ENCODE results near the gene THSD4.
A peak's percentile ranks its signal among the peaks of the same experiment; 100 is the strongest.

THSD4 gene

DNA sequence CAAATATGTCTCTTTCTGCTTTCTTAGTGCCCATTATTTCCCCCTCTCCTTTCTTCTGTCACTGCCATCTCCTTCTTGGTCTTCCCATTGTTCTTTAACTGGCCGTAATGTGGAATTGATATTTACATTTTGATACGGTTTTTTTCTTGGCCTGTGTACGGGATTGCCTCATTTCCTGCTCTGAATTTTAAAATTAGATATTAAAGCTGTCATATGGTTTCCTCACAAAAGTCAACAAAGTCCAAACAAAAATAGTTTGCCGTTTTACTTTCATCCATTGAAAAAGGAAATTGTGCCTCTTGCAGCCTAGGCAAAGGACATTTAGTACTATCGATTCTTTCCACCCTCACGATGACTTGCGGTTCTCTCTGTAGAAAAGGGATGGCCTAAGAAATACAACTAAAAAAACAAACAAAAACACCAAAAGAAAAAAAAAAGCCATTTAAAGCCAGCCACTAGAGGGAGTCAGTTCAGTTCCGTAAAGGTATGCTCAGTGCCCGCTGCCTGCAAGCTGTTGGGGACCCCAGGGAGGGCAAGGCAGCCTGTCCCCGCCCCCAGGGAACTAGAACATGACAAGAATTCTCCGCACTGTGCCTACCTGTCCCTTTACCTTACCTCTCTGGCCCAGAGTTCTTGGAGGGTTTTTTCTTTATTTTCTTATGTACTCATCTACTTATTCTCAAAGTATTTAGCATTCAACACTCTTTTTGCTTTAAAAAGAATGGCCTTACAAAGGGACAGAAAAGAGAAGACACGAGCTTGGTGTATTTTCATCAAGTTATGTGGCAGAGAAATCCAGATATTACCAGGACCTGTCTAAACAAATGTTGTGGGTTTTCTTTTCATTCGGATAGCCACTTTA, 665.1 kb downstream of the THSD4 start:
- peak in 1 of 2 experiments; percentile 7 for DNase-seq

DNA sequence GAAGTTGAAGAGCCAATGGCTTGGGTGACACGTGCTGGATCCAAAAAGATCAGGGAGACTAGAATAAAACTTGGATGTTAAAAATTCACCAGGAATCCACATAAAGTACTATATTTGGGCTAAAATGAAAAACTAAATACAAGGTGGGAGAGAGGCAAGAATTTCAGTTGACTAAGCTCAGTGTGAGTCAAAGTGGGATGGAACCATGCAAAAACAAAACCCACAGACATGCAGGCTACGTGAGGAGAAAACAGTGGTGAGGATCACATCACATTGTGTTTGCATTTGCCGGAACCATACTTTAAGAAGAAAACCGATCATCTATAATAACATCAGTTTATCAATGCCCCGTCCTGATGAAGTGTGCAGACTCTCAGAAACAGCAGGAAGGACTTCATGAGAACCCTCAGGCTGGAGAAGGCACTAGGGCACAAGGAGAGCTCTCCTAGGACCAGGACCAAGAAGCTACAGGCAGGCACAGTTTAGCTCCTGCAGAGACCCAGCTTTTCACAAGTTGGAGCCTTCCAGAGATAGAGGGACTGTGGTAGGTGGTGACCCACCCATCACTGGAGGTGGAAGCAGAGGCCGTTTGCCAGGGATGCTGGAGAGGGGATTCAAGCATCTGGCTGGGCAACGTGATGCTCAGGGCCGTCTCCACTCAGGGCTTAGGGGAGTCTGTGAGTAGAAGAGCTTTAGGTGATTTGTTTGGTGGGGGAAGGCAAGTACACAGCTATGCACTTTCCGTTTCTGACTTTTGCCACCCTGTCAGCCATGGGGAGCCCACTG, 666.1 kb downstream of the THSD4 start:
- no peak for DNase-seq

DNA sequence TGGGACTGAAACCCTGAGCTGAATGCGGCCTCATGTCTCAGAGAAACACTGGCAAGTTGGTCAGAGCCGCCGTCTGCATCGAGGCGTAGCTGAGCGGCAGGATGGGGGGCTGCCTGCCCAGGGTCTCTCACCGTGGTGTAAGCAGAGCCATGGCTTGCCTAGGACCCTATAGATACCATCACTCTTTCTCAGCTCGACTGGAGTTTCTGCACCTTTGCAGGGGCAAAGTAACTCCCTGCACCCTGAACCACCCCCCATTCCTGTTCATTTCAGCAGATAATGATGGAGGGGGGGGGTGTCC, 666.6 kb downstream of the THSD4 start:
- DNase-seq = no peak

DNA sequence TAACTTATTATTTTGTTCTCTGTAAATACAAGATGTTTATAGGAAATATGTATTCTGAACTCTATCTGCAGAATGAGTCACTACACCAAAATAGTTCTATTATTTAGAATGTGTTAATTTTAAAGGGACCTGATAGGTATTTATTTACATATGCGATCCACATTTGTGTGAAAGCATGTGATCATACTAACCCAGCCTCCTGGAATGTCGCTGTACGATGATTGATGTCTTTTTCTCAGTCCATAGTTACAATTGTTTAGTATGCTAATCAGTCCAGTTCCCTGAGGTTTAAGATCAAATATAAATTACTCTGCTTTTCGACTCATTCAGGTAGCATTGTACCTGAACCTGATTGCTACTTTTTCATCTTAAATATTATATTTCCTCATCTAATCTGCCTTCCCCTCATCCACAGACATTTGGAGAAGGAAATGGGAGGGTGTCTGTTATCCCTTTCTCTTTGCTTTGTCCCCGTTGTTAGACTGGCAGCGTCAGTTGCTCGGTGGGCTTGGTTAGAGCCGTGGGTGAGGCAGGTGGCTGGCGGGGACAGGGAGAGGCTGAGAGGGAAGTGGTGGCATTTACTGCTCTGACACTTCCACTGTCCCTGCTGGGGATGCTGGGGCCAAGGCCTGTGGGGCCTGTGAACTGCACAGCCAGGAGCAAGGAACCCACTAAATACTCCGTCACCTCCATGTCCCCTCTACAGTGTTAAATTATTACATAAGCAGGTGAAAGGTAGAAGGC, 667.3 kb downstream of the THSD4 start:
- no peak for DNase-seq

DNA sequence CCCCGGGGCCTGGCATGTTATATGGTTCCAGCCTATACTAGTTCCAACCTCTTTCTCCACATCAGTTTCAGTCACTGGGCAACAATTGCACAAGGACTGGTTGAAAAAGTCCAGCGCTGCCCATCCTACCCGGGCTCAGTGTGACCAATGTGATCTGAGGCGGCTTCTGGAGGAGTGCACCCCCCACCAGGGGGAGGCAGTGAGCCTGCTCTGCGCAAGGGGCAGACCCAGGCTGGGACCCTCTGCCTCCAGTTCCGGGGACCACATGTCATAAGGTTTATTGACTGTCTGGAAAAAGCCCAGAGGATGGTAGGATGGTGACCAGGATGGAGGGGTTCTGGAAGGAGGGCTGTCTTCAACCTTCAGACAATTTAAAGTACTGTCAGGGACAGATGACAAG, 669.4 kb downstream of the THSD4 start:
- peak in 1 of 2 experiments; percentile 5 for DNase-seq

DNA sequence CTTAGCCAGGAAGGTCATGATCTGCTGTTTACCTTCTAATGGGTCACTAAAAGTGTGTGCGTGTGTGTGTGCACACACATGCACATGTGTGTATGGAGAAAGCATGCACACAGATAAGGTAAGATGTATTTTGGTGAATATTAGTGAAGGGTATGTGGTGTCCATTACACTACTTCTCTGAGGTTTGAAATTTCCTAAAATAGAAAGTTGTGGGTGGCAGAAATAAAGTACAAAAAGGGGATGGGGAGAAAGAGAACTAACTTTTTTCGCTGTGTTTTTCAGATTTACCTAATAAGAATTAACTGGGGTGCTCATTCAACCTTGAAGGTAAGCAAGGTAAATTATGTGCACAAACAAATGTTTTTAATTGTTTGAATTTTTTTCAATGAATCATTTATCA, 670.7 kb downstream of the THSD4 start:
- DNase-seq = no peak

DNA sequence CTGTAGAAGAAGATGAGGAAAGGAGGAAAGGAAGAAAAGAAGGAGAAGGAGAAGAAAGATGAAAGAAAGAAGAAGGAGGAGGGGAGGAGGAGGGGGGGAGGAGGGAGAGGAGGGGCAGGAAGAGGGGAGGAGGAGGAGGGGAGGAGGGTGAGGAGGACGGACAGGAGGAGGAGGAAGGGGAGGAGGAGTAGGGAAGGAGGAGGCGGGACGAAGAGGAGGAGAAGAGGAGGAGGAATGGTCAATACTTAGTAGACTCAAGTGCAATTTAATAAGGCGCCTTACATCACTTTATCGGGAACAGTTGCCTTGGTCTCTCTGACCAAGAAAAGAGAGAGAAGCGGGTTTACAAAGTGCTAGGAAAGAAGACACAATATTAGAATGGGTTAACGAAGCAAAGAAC, 671.4 kb downstream of the THSD4 start:
- no peak for DNase-seq

DNA sequence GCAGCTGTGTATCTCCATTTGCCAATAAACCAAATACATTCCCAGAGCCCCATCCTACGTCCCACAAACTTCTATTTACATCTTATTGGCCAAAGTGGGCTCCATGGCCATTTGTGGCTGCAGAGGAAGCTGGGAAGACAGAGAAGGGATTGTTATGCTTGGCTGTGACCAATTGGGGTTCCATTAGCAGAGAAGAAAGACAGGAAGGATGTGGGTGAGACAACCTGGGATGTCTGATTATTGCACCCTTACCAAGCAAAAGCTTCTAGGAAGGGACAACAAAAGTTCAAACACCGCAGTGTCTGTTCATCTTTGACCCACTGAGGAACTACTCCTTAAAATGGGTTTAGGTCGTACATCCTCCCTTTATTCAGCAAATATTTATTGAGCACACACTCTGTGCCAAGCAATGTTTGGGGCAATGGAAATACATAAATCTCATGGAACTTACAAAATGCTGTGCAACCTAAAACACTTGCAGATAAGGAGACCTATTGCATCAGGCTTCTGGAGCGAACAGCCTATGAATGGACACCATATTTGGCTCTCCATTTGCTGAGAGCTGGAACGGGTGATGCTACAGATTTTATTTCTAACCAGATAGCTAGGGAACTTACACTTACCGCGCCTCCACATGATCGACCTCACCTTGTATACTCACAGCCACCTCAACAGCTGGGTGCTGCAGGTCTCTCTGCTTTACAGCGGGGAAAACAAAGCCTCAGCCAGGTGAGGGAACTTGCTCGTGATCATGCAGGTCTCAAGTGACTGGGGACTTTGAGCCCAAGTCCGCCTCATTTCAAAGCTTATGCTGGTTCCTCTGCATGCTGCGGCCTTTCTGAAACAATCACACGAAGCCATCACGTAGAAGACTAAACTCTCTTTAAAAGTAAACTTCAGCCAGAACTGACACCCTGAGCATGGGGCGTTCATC, 673.6 kb downstream of the THSD4 start:
- DNase-seq = no peak

DNA sequence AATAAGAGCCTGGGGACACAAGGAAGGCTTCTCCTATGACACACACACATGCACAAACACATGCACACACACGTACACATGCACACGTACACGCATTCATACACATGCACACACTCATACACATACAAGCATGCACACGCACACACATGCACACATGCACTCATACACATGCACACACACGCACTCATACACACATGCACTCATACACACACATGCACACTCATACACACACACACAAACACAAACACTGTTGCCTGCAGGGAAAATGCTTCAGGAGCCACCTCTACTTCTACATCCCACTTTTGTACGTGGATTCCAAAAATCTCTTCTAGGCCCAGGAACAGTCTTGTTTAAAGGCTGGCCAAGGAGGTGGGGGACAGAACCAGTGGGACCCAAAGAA, 674.3 kb downstream of the THSD4 start:
- DNase-seq = no peak

DNA sequence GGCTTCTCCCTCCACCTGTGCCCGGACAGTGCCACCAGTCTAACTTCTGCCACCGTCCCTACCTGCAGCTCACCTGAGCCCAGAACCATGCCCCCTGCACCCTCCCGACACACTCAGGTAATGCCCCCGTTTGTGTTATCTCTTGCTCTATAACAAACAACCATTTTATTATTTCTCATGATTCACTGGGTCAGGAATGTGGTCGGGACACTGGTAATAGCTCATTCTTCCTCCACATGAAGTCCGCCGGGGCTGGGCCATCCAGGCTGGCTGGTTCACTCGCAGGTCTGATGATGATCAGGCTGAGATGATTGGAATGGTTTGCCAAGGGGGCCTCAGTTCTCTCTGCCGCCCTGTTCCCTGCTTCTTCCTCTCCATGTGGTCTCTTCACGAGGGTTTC, 674.8 kb downstream of the THSD4 start:
- DNase-seq = no peak

DNA sequence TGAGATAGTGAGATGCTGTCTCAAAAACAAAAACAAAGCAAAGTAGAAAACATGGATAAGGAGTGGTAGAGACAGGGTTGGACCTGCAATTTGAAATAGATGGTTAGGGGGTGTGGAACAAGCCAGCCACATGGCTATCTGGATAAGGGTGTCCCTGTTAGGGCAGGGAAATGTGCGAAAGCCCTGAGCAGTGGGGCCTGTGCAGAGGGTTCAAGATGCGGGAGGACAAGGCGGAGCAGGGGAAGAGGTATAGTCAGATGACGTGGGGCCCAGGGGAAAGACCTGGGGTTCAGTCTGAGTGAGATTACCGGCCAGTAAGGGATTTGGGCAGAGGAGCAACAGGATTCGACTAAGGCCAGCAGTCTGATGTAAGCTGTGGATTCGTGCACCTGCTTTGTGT, 676.7 kb downstream of the THSD4 start:
- DNase-seq = no peak

DNA sequence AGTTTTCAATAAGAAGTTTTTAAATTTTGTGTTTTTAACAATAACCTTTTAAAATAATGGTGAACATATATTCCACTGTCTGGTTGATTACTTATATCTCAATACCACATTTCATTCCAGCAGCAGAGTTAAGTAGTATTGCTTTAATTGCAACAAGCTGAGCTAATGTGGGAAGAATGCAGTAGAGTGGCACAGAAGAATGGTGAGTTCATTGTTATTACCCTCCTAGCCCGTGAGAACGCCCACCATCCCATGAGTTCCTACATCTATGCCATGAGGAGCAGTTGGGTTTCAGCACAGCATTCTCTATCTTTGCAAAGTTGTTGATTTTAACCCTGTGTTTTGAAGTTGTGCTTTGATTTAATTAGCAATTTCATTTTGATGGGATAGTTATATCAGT, 677.2 kb downstream of the THSD4 start:
- no peak for DNase-seq

DNA sequence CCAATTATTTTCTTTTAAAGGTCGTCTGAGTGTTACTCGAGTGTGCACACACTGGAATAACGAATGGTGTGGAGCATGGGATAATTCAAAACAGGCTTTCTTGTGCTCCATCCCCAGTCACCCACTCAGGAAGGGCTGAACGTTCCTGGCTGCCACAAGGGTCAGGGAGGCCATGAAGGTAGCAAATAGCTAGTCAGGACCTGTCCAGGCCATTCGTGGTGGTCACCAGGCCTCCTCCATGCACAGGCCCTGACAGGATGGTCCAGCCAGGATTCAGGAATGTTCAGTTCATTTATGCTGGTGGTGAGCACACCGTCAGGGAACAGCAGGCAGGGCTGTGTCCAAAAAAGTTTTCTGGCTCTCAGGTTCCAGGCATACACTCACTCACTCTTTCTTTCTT, 683.4 kb downstream of the THSD4 start:
- DNase-seq = no peak

DNA sequence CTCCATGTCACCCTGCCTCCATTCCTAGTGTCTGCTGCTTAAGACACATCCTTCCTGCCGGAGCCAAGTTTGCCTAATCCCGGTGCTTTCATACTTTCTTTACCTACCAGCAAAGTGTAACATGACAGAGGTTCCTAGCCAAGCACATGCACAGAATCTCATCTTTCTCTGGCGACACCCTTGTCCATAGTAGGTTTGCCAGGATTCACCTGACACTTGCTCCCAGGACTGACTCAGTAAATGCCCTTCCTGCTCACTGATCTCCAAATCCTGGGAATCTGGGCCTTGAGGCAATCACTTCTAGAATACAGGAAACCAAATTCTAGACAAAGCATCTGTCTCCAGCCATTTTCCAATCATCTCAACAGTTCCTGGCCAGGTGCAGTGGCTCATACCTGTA, 684.9 kb downstream of the THSD4 start:
- no peak for DNase-seq

DNA sequence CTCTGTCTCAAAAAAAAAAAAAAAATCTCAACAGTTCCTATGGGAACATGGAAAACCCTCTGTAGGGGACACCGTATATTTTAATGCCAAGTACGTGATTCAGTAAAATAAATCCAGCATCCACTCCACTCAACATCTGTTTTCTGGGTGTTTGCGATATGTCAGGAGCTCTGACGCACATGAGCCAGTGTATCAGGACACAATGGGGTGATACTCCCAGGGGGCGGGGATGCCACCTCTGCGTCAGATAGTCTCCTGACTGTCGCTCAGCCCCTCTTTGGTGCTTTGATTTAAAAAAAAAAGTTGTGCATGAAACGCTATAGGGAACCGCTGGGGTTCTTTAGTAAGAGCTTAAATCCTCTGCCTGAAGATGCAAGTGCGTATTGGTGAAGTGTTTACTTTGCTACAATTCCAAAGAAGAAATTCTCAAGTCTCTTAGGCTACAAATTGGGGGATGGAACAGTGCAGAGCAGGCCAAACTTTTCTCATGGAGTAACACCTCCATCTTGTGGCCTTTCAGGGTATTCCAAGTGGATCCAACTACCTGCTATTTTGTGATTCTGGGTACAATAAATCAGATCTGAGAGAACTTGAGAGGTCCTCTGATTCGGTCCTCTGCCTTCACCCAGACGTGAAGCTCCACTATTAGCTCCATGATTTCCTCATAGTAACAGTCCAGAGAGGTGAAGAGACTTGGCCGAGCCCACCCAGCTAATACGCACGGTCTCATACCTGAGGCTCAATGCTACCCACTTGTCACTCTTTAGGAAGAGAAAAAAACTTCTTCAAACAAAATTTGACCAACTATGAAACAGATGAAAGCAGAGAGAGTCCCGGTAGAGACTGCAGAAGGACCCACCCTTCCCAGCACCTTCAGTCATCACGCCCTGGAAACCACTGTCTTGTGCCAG, 685.8 kb downstream of the THSD4 start:
- DNase-seq = no peak

DNA sequence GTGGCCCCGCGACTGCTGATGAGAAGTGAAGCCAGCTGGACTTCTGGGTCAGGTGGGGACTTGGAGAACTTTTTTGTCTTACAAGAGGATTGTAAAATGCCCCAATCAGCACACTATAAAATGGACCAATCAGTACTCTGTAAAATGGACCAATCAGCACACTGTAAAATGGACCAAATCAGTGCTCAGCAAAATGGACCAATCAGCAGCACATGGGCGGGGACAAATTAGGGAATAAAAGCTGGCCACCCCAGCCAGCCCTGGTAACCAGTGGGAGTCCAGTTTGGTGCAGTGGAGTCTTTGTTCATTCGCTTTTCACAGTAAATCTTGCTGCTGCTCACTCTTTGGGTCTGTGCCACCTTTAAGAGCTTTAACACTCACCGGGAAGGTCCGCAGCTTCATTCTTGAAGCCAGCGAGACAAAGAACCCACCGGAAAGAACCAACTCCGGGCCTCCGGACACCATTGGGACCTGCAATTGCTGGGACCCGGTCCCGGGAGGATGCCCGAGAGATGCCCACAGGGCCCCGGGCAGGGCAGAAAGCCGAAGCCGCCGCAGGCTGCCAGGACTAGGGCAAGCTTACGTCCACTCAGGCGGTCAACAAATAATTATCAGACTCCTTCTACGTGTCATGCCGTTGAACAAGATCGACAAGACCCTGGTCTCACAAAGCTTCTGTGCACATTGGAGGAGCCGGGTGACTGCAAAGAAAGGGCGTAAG, 686.8 kb downstream of the THSD4 start:
- no peak for DNase-seq

DNA sequence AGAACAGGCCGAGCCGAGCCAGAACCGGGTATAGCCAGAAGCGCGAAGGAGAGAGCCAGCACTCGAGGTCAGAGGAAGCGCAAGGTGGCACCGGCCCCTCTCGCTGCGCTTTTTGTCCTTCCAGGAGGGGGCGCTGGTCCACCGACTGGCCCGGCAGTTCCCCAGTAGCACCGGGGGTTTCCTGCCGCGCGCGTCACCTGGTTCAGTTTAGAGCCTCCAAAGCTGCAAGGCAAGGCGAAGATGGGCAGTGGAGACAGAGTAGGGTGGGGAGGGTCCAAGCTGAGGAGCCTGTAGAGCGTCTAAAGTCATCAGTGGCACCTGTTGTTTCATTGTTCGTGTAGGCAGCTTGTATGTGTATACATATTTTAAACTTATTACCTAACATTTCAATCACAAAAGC, 687.5 kb downstream of the THSD4 start:
- DNase-seq = peak in 1 of 2 experiments; percentile 1

DNA sequence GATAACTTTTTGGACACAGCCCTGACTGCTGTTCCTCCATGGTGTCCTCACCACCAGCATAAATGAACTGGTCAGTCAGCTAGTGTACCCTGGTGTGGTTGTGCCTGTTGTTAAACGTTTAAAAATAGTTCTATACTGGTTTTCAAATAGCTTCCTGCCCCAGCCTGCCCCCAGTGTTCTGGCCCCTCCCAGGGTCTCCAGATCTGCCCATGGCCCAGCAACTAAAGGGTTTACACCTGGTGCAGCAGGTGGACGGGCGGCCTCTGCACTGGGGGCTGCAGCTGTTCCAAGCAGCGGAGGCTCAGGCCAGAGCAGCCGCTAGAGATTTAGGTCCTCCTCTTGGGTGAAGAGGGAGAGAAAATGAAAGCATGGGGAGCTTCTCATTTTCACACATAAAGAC, 689.0 kb downstream of the THSD4 start:
- DNase-seq = no peak

DNA sequence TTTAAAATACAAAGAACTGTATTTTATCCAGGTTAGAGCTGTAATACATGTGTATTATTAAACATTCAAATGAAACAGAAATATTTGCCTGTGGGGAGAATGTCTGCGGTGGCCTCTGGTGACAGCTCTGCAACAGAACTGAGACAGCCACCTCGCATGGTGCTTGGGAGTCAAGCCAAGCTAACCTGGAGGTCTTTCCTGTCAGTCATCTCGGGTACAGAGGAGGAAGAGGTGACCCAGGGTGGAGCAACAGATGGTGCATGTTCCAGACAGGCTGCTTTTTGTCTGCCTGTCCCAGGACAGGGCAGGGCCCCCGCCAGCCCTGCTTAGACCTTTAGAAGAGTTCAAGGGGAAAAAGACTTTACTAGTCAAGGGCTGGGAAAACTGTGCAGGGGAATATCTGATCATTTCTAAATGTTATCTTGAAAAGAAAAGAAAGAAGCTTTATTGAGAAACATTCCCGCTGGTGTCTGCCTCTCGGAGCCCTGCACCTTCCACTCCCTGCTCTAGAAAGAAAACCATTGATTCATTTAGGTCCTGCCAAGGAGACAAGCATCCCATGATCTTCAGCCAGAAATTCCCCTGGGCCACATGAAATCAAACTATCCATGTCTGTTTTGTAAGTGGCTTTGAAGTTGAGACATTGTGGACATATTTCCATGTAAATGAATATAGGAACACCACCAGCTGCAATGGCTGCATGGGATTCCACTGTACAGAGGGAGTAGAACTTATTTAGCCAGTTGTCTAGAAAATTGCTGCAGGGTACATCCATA, 689.6 kb downstream of the THSD4 start:
- no peak for DNase-seq

DNA sequence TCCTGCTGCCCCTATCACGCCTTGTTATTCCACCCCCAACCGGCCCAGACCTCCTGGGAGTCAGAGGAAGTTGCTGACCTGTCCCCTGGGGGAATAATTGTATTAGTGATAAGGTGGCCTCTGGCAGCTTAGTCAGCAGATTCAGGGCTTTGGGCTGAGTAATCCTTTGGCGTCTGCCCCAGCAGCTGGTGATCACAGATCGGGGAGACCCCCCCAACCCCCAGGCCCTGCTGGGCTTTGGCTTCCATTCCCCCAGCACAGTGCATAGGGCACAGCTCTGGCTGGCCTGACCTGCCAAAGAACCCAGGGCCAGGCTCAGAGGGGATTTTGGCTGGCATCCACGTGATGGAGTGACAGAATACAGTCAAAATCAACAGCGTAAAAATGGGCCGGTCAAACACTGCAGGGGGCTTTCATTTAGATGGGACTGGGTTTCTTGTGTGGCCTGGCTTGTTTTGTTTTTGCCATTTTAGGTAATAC, 691.2 kb downstream of the THSD4 start:
- no peak for DNase-seq
